Right atrium auricular region (tissue), 2 donors: ENCODE measurements around the gene TBXAS1. TPM values are rescaled to one million over a fixed set of nuclear protein-coding genes. Genes with fewer than 3 reads are reported as not detected.
"Not testable (repeated sequence)": the region's sequence is repeated elsewhere in the genome, so short reads cannot be mapped to it uniquely, and the experiment has no call there.

Source experiments
- DNase-seq: peaks from one replicate; pipeline ENCODE4 v3.0.0-alpha.2; 2019; ENCODE audit warnings: low spot score
- H3K27ac ChIP-seq, 2 donors: fragments of 200-600 bp; sonication (generic); 1 replicate in 1 of 2; 2 replicates in 1 of 2; pipeline ENCODE4 v1.5.1; 2016 to 2019
- H3K27me3 ChIP-seq, 2 donors: fragments of 200-600 bp; sonication (generic); one replicate each; pipeline versions ENCODE4 v1.5.1 to v1.6.0; 2017 to 2019
- H3K36me3 ChIP-seq: fragments of 200-600 bp; sonication (generic); one replicate; pipeline ENCODE4 v1.5.1; 2016
- H3K4me1 ChIP-seq, 2 donors: fragments of 200-600 bp; sonication (generic); one replicate each; pipeline versions ENCODE4 v1.5.1 to v1.6.0; 2017 to 2019
- H3K4me3 ChIP-seq, 2 donors: fragments of 200-600 bp; sonication (generic); 1 replicate in 1 of 2; 2 replicates in 1 of 2; pipeline ENCODE4 v1.5.1; 2017 to 2019; ENCODE audit warnings: mild to moderate bottlenecking in 1 of 2, moderate library complexity in 1 of 2
- H3K9me3 ChIP-seq, 2 donors: fragments of 200-600 bp; sonication (generic); one replicate each; pipeline ENCODE4 v1.5.1; 2019
- CTCF ChIP-seq, 2 donors: fragments of 200-600 bp; sonication (generic); IDR thresholded peaks; one replicate each; pipeline ENCODE4 v1.5.1; 2019; ENCODE audit warnings: antibody characterized with exemption in 2 of 2
- total RNA-seq, 2 donors: library from RNA; depleted of rRNA; stranded (reverse); fragments of >200 nt; gene quantifications; one replicate each; pipeline ENCODE4 v1.1.0, GENCODE V29; 2016

The TBXAS1 gene
- total RNA-seq, 2 donors from 2014 or later: 4.6 to 15.3 TPM

GRCh38 chr7:139900326-139900725 is 71.3 kb downstream of the TBXAS1 start:
- Histone ChIP-seq H3K27me3 (no peaks in the 10 kb centered on the region), H3K9me3 (peaks cover 0 to 7% of the 10 kb centered on the region in 2 donors), H3K4me3 (no peak overlapping the region), H3K36me3 (no peaks in the 10 kb centered on the region), H3K27ac (no peak overlapping the region), H3K4me1 (peaks cover 0 to 14% of the 10 kb centered on the region in 2 donors)
- no peak for TF ChIP-seq CTCF (IDR thresholded peaks at IDR 0.05)
- no peak for DNase-seq

- Histone ChIP-seq H3K27ac (no peak overlapping the region), H3K4me1 (peaks cover 0 to 14% of the 10 kb centered on the region in 2 donors), H3K9me3 (peaks cover 0 to 7% of the 10 kb centered on the region in 2 donors), H3K4me3 (no peak overlapping the region), H3K36me3 (no peaks in the 10 kb centered on the region), H3K27me3 (no peaks in the 10 kb centered on the region)
- TF ChIP-seq CTCF (IDR thresholded peaks at IDR 0.05): no peak
- no peak for DNase-seq
These were observed 72.2 kb downstream of the TBXAS1 start for GRCh38 chr7:139901056-139901795.

DNA sequence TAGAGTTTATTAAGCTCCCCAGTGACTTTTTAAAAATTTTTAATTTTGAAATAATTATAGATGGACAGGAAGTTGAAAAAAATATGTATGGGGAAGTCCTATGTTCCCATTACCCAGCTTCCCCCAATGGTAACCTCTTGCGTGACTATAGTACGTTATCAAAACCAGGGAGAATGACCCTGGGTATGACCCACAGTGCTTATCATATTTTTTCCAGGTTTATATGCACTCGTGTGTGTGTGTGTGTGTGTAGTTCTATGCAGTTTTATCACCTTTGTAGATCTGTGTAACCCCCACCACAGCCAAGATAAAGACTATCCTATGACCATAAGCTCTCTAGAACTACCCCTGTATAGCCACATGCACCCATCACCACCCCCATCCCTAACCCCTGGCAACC is 72.8 kb downstream of the TBXAS1 start:
- no peak overlapping the region for H3K4me3 ChIP-seq
- no peak for TF ChIP-seq CTCF (IDR thresholded peaks at IDR 0.05)
- no peaks in the 10 kb centered on the region for H3K27me3 ChIP-seq
- H3K9me3 ChIP-seq: peaks cover 0 to 7% of the 10 kb centered on the region in 2 donors
- no peak overlapping the region for H3K27ac ChIP-seq
- no peaks in the 10 kb centered on the region for H3K36me3 ChIP-seq
- DNase-seq: no peak
- peaks cover 0 to 10% of the 10 kb centered on the region in 2 donors for H3K4me1 ChIP-seq

DNA sequence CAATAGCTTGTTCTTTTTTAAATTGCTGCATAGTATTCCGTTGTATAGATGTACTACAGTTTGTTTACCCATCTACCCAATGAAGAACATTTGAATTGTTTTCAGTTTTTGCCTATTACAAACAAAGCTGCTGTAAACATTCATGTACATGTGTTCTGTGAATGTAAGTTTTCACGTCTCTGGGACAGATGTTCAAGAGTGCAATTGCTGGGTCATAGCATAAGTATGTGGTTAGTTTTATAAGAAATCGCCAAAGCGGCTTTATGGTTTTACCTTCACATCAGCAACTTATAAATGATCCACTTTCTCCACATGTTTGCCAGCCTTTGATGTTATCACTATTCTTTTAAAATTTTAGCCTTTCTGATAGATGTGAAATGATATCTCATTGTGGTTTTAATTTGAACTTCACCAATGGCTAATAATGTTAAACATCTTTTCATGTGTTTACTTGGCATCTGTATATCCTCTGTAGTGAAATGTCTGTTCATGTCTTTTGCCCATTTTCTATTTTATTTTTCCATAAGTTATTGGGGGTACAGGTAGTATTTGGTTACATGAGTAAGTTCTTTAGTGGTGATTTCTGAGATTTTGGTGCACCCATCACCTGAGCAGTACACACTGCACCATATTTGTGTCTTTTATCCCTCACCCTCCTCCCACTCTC is 73.5 kb downstream of the TBXAS1 start:
- H3K4me3 ChIP-seq: no peak overlapping the region
- peaks cover 0 to 7% of the 10 kb centered on the region in 2 donors for H3K9me3 ChIP-seq
- H3K36me3 ChIP-seq: no peaks in the 10 kb centered on the region
- no peak for DNase-seq
- H3K4me1 ChIP-seq: peaks cover 0 to 3% of the 10 kb centered on the region in 2 donors
- H3K27me3 ChIP-seq: no peaks in the 10 kb centered on the region
- TF ChIP-seq CTCF (IDR thresholded peaks at IDR 0.05): no peak
- no peak overlapping the region for H3K27ac ChIP-seq

DNA sequence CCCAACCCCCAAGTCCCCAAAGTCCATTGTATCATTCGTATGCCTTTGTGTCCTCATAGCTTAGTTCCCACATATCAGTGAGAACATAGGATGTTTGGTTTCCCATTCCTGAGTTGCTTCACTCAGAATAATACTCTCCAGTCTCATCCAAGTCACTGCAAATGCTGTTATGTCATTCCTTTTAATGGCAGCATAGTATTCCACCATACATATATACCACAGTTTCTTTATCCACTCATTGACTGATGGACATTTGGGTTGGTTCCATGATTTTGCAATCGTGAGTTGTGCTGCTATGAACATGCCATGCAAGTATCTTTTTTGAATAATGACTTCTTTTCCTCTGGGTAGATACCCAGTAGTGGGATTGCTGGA is 74.0 kb downstream of the TBXAS1 start:
- not testable (repeated sequence) for H3K27me3 ChIP-seq, H3K4me3 ChIP-seq, H3K9me3 ChIP-seq, DNase-seq, H3K36me3 ChIP-seq, H3K4me1 ChIP-seq, H3K27ac ChIP-seq

DNA sequence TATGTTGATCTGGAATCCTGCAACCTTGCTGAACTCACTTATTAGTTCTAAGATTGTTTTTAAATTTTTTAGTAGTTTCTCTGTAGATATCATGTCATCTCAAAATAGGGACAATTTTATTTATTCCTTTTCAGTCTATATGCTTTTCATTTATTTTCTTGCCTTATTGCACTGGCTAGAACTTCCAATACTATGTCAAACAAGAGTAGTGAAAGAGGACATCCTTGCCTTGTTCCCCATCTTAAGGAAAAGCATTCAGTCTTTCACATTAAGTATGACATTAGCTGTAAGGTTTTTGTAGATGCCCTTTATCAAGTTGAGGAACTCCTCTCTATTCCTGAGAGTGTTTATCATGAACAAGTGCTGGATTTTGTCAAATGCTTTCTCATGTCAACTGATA is 77.8 kb downstream of the TBXAS1 start:
- Histone ChIP-seq H3K27me3 (no peaks in the 10 kb centered on the region), H3K36me3 (no peaks in the 10 kb centered on the region), H3K9me3 (peaks cover 0 to 7% of the 10 kb centered on the region in 2 donors), H3K4me3 (no peak overlapping the region), H3K4me1 (no peaks in the 10 kb centered on the region), H3K27ac (no peak overlapping the region)
- no peak for DNase-seq
- TF ChIP-seq CTCF (IDR thresholded peaks at IDR 0.05): no peak
